ENCODE data around the gene NOL6.
"Not testable (repeated sequence)": the region's sequence is repeated elsewhere in the genome, so short reads cannot be mapped to it uniquely, and the experiment has no call there.

NOL6 gene

GRCh38 chr9:33431420-33431819 lies 42.3 kb downstream of the NOL6 start:
- no peak for DNase-seq

- no peak for DNase-seq
These were observed 42.8 kb downstream of the NOL6 start for GRCh38 chr9:33430942-33431341.

- no peak for DNase-seq
These were observed 44.3 kb downstream of the NOL6 start for GRCh38 chr9:33429256-33429985.

- DNase-seq, result no peak
These were observed 46.9 kb downstream of the NOL6 start for GRCh38 chr9:33426843-33427293.

GRCh38 chr9:33425128-33425533 lies 48.6 kb downstream of the NOL6 start:
- no peak for DNase-seq

- DNase-seq, result not testable (repeated sequence)
These were observed 49.2 kb downstream of the NOL6 start for GRCh38 chr9:33424492-33424891.

- not testable (repeated sequence) for DNase-seq
These were observed 49.7 kb downstream of the NOL6 start for GRCh38 chr9:33424043-33424442.

GRCh38 chr9:33419708-33420303 lies 53.9 kb downstream of the NOL6 start:
- DNase-seq, result no peak

- no peak for DNase-seq
These were observed 55.6 kb downstream of the NOL6 start for GRCh38 chr9:33418090-33418489.

- no peak for DNase-seq
These were observed 56.7 kb downstream of the NOL6 start for GRCh38 chr9:33416996-33417395.

- peak; percentile 89 for DNase-seq
These were observed 58.2 kb downstream of the NOL6 start for GRCh38 chr9:33415501-33416038.

- DNase-seq, result no peak
These were observed 58.7 kb downstream of the NOL6 start for GRCh38 chr9:33414889-33415500.

- DNase-seq, result no peak
These were observed 59.5 kb downstream of the NOL6 start for GRCh38 chr9:33414268-33414667.
